ENCODE measurements around the gene ITGAL.

ITGAL gene

DNA sequence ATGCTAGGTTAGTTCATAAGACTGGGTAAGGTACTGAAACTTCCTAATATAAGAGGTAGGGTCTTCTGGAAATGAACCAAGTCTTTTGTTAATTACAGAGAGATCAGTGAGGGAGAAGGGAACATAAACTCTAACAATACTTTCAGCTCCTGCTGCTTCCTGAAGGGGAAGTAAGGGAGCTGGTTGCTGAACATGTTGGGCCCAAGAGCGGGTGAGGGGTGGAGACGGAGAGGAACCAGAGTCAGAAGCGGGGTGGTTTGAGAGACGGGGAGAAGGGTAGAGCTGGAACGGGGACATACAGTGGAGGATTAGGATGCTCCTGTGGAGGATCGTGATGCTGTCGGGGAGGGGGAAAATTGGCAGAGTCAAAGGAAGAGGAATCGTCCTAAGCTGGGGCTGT is 73.6 kb downstream of the ITGAL start:
- no peak overlapping the region for H3K27ac ChIP-seq (ENCODE audit: poor library complexity, severe bottlenecking)
- H3K27me3 ChIP-seq (ENCODE audit: insufficient read depth, poor library complexity, severe bottlenecking), result no peaks in the 10 kb centered on the region
- no peaks in the 10 kb centered on the region for H3K9me3 ChIP-seq (ENCODE audit: severe bottlenecking)
- no peak for DNase-seq (ENCODE audit: low spot score)
- H3K36me3 ChIP-seq (ENCODE audit: low read depth), result no peaks in the 10 kb centered on the region
- H3K4me1 ChIP-seq (ENCODE audit: insufficient read depth, poor library complexity, severe bottlenecking), result no peaks in the 10 kb centered on the region
- no peak overlapping the region for H3K4me3 ChIP-seq (ENCODE audit: severe bottlenecking)
- TF ChIP-seq, protein P1, sequence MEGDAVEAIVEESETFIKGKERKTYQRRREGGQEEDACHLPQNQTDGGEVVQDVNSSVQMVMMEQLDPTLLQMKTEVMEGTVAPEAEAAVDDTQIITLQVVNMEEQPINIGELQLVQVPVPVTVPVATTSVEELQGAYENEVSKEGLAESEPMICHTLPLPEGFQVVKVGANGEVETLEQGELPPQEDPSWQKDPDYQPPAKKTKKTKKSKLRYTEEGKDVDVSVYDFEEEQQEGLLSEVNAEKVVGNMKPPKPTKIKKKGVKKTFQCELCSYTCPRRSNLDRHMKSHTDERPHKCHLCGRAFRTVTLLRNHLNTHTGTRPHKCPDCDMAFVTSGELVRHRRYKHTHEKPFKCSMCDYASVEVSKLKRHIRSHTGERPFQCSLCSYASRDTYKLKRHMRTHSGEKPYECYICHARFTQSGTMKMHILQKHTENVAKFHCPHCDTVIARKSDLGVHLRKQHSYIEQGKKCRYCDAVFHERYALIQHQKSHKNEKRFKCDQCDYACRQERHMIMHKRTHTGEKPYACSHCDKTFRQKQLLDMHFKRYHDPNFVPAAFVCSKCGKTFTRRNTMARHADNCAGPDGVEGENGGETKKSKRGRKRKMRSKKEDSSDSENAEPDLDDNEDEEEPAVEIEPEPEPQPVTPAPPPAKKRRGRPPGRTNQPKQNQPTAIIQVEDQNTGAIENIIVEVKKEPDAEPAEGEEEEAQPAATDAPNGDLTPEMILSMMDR (IDR thresholded peaks at IDR 0.05; ENCODE audit: poor library complexity, severe bottlenecking), result no peak
- no peak for ATAC-seq (ENCODE audit: low read depth)

DNA sequence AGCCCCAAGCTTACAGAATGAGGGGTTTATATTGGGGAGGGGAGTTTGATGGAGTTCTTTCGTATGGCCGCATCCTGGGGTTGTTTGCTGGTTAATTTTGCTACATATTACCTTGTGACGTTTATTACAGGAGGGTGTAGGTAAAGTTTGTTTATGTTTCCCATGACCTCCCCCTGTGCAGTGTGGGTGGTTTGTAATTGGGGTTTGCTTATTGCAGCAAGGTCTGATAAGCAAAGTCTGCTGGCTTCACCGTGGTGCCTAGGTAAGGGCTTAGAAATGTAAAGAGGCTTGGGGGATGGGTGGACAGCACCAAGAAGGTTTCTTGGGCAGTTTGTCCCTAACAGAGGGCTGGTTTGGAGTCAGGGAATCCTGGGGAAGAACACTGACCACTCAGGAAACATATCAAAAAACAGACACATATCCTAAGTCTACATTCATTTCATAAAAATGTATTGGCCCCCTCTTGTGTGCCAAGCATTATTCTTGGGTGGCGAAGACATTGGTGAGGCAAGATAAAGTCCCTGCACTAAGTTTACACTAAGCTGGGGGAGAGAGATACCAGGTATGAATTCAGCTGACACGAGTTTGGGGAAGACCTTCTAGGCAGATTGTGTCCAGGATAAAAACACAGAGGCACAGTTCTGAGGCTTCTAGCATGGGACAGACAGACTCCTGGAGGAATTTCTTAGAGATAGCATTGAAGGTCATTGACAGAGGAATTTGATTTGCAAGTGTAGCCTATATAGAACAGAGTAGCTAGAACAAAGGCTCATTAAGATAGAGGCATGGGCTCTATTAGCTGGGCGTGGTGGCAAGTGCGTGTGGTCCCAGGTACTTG is 76.1 kb downstream of the ITGAL start:
- Histone ChIP-seq H3K36me3 (ENCODE audit: low read depth) (peaks cover 1% of the 10 kb centered on the region; the same call in 1 of the 2 replicates), H3K27me3 (ENCODE audit: insufficient read depth, poor library complexity, severe bottlenecking) (no peaks in the 10 kb centered on the region), H3K9me3 (ENCODE audit: severe bottlenecking) (no peaks in the 10 kb centered on the region), H3K4me1 (ENCODE audit: insufficient read depth, poor library complexity, severe bottlenecking) (no peaks in the 10 kb centered on the region), H3K27ac (ENCODE audit: poor library complexity, severe bottlenecking) (no peak overlapping the region), H3K4me3 (ENCODE audit: severe bottlenecking) (no peak overlapping the region)
- TF ChIP-seq, protein P1 (IDR thresholded peaks at IDR 0.05; ENCODE audit: poor library complexity, severe bottlenecking), result no peak
- DNase-seq (ENCODE audit: low spot score) (no peak), ATAC-seq (ENCODE audit: low read depth) (no peak; the same call in 2 of the 3 replicates)

GRCh38 chr16:30551781-30552180 is 79.2 kb downstream of the ITGAL start:
- DNase-seq (ENCODE audit: low spot score), result no peak
- ATAC-seq (ENCODE audit: low read depth), result no peak

GRCh38 chr16:30552956-30553355 is 80.4 kb downstream of the ITGAL start:
- Histone ChIP-seq H3K4me1 (ENCODE audit: insufficient read depth, poor library complexity, severe bottlenecking) (no peaks in the 10 kb centered on the region), H3K27ac (ENCODE audit: poor library complexity, severe bottlenecking) (no peak overlapping the region), H3K36me3 (ENCODE audit: low read depth) (peaks cover 26% of the 10 kb centered on the region), H3K27me3 (ENCODE audit: insufficient read depth, poor library complexity, severe bottlenecking) (no peaks in the 10 kb centered on the region), H3K4me3 (ENCODE audit: severe bottlenecking) (no peak overlapping the region), H3K9me3 (ENCODE audit: severe bottlenecking) (no peaks in the 10 kb centered on the region)
- no peak for ATAC-seq (ENCODE audit: low read depth)
- TF ChIP-seq, protein P1 (IDR thresholded peaks at IDR 0.05; ENCODE audit: poor library complexity, severe bottlenecking), result no peak
- no peak for DNase-seq (ENCODE audit: low spot score)

More at GRCh38 chr16:30551781-30552180, 79.2 kb downstream of the ITGAL start:
- Histone ChIP-seq H3K4me3 (ENCODE audit: severe bottlenecking) (no peak overlapping the region), H3K27me3 (ENCODE audit: insufficient read depth, poor library complexity, severe bottlenecking) (no peaks in the 10 kb centered on the region), H3K36me3 (ENCODE audit: low read depth) (peaks cover 26% of the 10 kb centered on the region), H3K27ac (ENCODE audit: poor library complexity, severe bottlenecking) (no peak overlapping the region), H3K4me1 (ENCODE audit: insufficient read depth, poor library complexity, severe bottlenecking) (no peaks in the 10 kb centered on the region), H3K9me3 (ENCODE audit: severe bottlenecking) (no peaks in the 10 kb centered on the region)
- TF ChIP-seq, protein P1 (IDR thresholded peaks at IDR 0.05; ENCODE audit: poor library complexity, severe bottlenecking), result no peak

- no peaks in the 10 kb centered on the region for H3K4me1 ChIP-seq (ENCODE audit: insufficient read depth, poor library complexity, severe bottlenecking)
- DNase-seq (ENCODE audit: low spot score) (no peak), ATAC-seq (ENCODE audit: low read depth) (no peak)
- TF ChIP-seq, protein P1 (IDR thresholded peaks at IDR 0.05; ENCODE audit: poor library complexity, severe bottlenecking), result no peak
- H3K27me3 ChIP-seq (ENCODE audit: insufficient read depth, poor library complexity, severe bottlenecking), result no peaks in the 10 kb centered on the region
- no peak overlapping the region for H3K4me3 ChIP-seq (ENCODE audit: severe bottlenecking)
- no peaks in the 10 kb centered on the region for H3K9me3 ChIP-seq (ENCODE audit: severe bottlenecking)
- H3K27ac ChIP-seq (ENCODE audit: poor library complexity, severe bottlenecking), result no peak overlapping the region
- peaks cover 26% of the 10 kb centered on the region for H3K36me3 ChIP-seq (ENCODE audit: low read depth)
Observed at GRCh38 chr16:30553393-30553899, 80.9 kb downstream of the ITGAL start.

All from RWPE2 (cell line).